Liver (tissue), 9 donors: ENCODE results near the gene ADAMTS2. TPM values are rescaled to one million over a fixed set of nuclear protein-coding genes. Genes with fewer than 3 reads are reported as not detected.

ENCODE experiments used
- DNase-seq: peaks from one replicate; pipeline ENCODE4 v3.0.0-alpha.2; 2017; ENCODE audit warnings: low spot score
- H3K27ac ChIP-seq, 2 donors: one replicate each; pipeline ENCODE4 v1.7.0; 2013; ENCODE audit warnings: inconsistent platforms in 2 of 2, low read length in 2 of 2, control low read depth in 1 of 2, low read depth in 1 of 2, mild to moderate bottlenecking in 1 of 2
- H3K27me3 ChIP-seq, 4 donors: one replicate each; pipeline versions ENCODE4 v1.6.1 to v1.7.0; 2013; ENCODE audit warnings: low read length in 3 of 4, inconsistent platforms in 1 of 4, mild to moderate bottlenecking in 1 of 4, moderate library complexity in 1 of 4; ENCODE audit not compliant: control insufficient read depth in 4 of 4, insufficient read depth in 4 of 4
- H3K36me3 ChIP-seq, 4 donors: one replicate each; pipeline versions ENCODE4 v1.6.1 to v1.7.0; 2013; ENCODE audit warnings: low read length in 3 of 4, mild to moderate bottlenecking in 3 of 4, low read depth in 1 of 4, moderate library complexity in 1 of 4; ENCODE audit not compliant: control insufficient read depth in 4 of 4, insufficient read depth in 3 of 4
- H3K4me1 ChIP-seq, 4 donors: one replicate each; pipeline versions ENCODE4 v1.6.1 to v1.7.0; 2013; ENCODE audit warnings: low read length in 3 of 4, mild to moderate bottlenecking in 3 of 4, moderate library complexity in 1 of 4; ENCODE audit not compliant: control insufficient read depth in 4 of 4, insufficient read depth in 4 of 4
- H3K4me3 ChIP-seq, 3 donors: one replicate each; pipeline versions ENCODE4 v1.6.1 to v1.7.0; 2013; ENCODE audit warnings: low read length in 3 of 3, control low read depth in 1 of 3, low read depth in 1 of 3, mild to moderate bottlenecking in 1 of 3
- H3K9ac ChIP-seq, 2 donors: one replicate each; pipeline ENCODE4 v1.7.0; 2013; ENCODE audit warnings: low read length in 2 of 2, mild to moderate bottlenecking in 2 of 2, moderate library complexity in 2 of 2, control low read depth in 1 of 2, low read depth in 1 of 2
- H3K9me3 ChIP-seq, 4 donors: one replicate each; pipeline versions ENCODE4 v1.6.1 to v1.7.0; 2013; ENCODE audit warnings: low read length in 3 of 4; ENCODE audit not compliant: control insufficient read depth in 4 of 4
- EGR1 ChIP-seq, 2 donors: IDR thresholded peaks; 2 replicates each; pipeline ENCODE4 v1.6.1; 2016 to 2018; ENCODE audit warnings: antibody characterized with exemption in 2 of 2, low read depth in 2 of 2
- FOXA2 ChIP-seq: IDR thresholded peaks from 2 replicates; pipeline ENCODE4 v1.6.1; 2016; ENCODE audit warnings: antibody characterized with exemption
- GABPA ChIP-seq, 2 donors: IDR thresholded peaks in 1 of 2; conservative IDR thresholded peaks in 1 of 2; 2 replicates each; pipeline ENCODE4 v1.6.1; 2016; ENCODE audit warnings: antibody characterized with exemption in 2 of 2, mild to moderate bottlenecking in 1 of 2, moderate library complexity in 1 of 2
- HNF4A ChIP-seq, 2 donors: conservative IDR thresholded peaks; 2 replicates each; pipeline ENCODE4 v1.6.1; 2016; ENCODE audit warnings: antibody characterized with exemption in 2 of 2, mild to moderate bottlenecking in 2 of 2
- HNF4G ChIP-seq: IDR thresholded peaks from 2 replicates; pipeline ENCODE4 v1.6.1; 2016; ENCODE audit warnings: antibody characterized with exemption
- JUND ChIP-seq, 2 donors: IDR thresholded peaks; 2 replicates each; pipeline ENCODE4 v1.6.1; 2016; ENCODE audit warnings: antibody characterized with exemption in 2 of 2
- NR2F2 ChIP-seq: IDR thresholded peaks from 2 replicates; pipeline ENCODE4 v1.6.1; 2016; ENCODE audit warnings: antibody characterized with exemption
- RAD21 ChIP-seq, 2 donors: IDR thresholded peaks; 2 replicates each; pipeline ENCODE4 v1.6.1; 2016; ENCODE audit warnings: antibody characterized with exemption in 2 of 2, mild to moderate bottlenecking in 2 of 2
- RXRA ChIP-seq, 2 donors: IDR thresholded peaks; 2 replicates each; pipeline ENCODE4 v1.6.1; 2017 to 2018; ENCODE audit warnings: antibody characterized with exemption in 2 of 2, mild to moderate bottlenecking in 1 of 2
- SP1 ChIP-seq: IDR thresholded peaks from 2 replicates; pipeline ENCODE4 v1.6.1; 2018; ENCODE audit warnings: antibody characterized with exemption, mild to moderate bottlenecking
- YY1 ChIP-seq: IDR thresholded peaks from 2 replicates; pipeline ENCODE4 v1.6.1; 2016; ENCODE audit warnings: antibody characterized with exemption, mild to moderate bottlenecking
- WGBS: extraction: QIAGEN DNeasy Blood & Tissue Kit; methylation state at CpG from one replicate; pipeline ENCODE4 v1.1.7; 2013; 5-methylcytosine and 5-hydroxymethylcytosine counted together
- polyA plus RNA-seq, 2 donors: library from polyadenylated mRNA; stranded (reverse) in 1 of 2; unstranded in 1 of 2; fragments of 200-250 nt in 1 of 2; fragments of >200 nt in 1 of 2; fragmentation: Nextera tagmentation in 1 of 2; extraction: Ambion mirVana in 1 of 2; gene quantifications; one replicate each; pipeline versions ENCODE4 v1.2.1 to v1.2.3, GENCODE V29; 2013 to 2015
- total RNA-seq, 2 donors: library from RNA; depleted of rRNA; stranded (reverse); fragments of >200 nt; gene quantifications; one replicate each; pipeline ENCODE4 v1.2.3, GENCODE V29; 2014
- TF ChIP-seq, protein P1 (sequence below): IDR thresholded peaks from 2 replicates; pipeline ENCODE4 v1.6.1; 2016; ENCODE audit warnings: antibody characterized with exemption
- TF ChIP-seq, protein P2 (sequence below): IDR thresholded peaks from 2 replicates; pipeline ENCODE4 v1.6.1; 2016; ENCODE audit warnings: antibody characterized with exemption
- TF ChIP-seq, protein P3 (sequence below): fragments of 150-350 bp; IDR thresholded peaks from 2 replicates; pipeline ENCODE4 v1.5.1; 2017; ENCODE audit warnings: improper control_type of control experiment, low read depth, low read length; ENCODE audit not compliant: missing input control
- TF ChIP-seq, protein P4 (sequence below): IDR thresholded peaks from 2 replicates; pipeline ENCODE4 v1.6.1; 2016; ENCODE audit warnings: antibody characterized with exemption
- TF ChIP-seq, protein P5 (sequence below): IDR thresholded peaks from 2 replicates; pipeline ENCODE4 v1.6.1; 2016; ENCODE audit warnings: antibody characterized with exemption, mild to moderate bottlenecking
- donor health status: healthy.
- donor health status: healthy.
- donor health status: healthy.
- donor health status: healthy.
- donor health status: healthy.

ADAMTS2 gene
- total and polyA plus RNA-seq, 4 donors: 2.7 to 24.3 (median 12.0) TPM

DNA sequence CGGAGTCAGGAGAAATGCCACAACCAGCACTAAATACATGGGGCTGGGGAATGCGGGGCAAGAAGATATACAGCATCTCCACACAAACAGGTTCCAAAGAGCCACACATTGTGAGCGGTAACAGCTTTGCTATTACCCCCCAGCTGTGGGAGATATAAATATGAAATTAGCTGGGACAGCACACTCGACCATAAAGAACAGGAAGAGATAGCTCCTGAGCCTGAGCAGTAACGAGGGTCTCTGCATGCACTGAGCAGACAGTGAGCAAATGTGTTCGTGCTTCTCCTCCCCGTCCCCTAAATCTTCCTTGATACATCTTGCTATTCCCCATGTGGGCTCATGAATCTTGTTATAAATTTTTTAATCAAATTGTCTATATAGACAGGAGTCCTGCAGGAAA, 53.1 kb downstream of the ADAMTS2 start:
- H3K9me3 ChIP-seq: no peaks in the 10 kb centered on the region
- no peak overlapping the region for H3K27ac ChIP-seq
- H3K9ac ChIP-seq: no peak overlapping the region
- no peaks in the 10 kb centered on the region for H3K36me3 ChIP-seq
- H3K4me1 ChIP-seq: no peaks in the 10 kb centered on the region
- no peak overlapping the region for H3K4me3 ChIP-seq
- H3K27me3 ChIP-seq: no peaks in the 10 kb centered on the region
- WGBS: 80% methylated on average over 7 of the region's 7 CpGs
- DNase-seq: no peak
- TF ChIP-seq EGR1 (IDR thresholded peaks at IDR 0.05; ENCODE audit: low read depth in 2 of 2): no peak
- TF ChIP-seq, protein P1, sequence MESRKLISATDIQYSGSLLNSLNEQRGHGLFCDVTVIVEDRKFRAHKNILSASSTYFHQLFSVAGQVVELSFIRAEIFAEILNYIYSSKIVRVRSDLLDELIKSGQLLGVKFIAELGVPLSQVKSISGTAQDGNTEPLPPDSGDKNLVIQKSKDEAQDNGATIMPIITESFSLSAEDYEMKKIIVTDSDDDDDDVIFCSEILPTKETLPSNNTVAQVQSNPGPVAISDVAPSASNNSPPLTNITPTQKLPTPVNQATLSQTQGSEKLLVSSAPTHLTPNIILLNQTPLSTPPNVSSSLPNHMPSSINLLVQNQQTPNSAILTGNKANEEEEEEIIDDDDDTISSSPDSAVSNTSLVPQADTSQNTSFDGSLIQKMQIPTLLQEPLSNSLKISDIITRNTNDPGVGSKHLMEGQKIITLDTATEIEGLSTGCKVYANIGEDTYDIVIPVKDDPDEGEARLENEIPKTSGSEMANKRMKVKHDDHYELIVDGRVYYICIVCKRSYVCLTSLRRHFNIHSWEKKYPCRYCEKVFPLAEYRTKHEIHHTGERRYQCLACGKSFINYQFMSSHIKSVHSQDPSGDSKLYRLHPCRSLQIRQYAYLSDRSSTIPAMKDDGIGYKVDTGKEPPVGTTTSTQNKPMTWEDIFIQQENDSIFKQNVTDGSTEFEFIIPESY: no peak
- TF ChIP-seq, protein P2, sequence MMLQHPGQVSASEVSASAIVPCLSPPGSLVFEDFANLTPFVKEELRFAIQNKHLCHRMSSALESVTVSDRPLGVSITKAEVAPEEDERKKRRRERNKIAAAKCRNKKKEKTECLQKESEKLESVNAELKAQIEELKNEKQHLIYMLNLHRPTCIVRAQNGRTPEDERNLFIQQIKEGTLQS: no peak
- no peak for TF ChIP-seq NR2F2
- TF ChIP-seq RXRA (IDR thresholded peaks at IDR 0.05): no peak
- no peak for TF ChIP-seq JUND (IDR thresholded peaks at IDR 0.05)
- no peak for TF ChIP-seq RAD21 (IDR thresholded peaks at IDR 0.05)
- TF ChIP-seq GABPA (IDR thresholded peaks at IDR 0.05 in 1 of 2, conservative IDR thresholded peaks at IDR 0.05 in 1 of 2): no peak
- no peak for TF ChIP-seq FOXA2
- TF ChIP-seq, protein P3, sequence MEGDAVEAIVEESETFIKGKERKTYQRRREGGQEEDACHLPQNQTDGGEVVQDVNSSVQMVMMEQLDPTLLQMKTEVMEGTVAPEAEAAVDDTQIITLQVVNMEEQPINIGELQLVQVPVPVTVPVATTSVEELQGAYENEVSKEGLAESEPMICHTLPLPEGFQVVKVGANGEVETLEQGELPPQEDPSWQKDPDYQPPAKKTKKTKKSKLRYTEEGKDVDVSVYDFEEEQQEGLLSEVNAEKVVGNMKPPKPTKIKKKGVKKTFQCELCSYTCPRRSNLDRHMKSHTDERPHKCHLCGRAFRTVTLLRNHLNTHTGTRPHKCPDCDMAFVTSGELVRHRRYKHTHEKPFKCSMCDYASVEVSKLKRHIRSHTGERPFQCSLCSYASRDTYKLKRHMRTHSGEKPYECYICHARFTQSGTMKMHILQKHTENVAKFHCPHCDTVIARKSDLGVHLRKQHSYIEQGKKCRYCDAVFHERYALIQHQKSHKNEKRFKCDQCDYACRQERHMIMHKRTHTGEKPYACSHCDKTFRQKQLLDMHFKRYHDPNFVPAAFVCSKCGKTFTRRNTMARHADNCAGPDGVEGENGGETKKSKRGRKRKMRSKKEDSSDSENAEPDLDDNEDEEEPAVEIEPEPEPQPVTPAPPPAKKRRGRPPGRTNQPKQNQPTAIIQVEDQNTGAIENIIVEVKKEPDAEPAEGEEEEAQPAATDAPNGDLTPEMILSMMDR: no peak
- TF ChIP-seq HNF4A (conservative IDR thresholded peaks at IDR 0.05): no peak

DNA sequence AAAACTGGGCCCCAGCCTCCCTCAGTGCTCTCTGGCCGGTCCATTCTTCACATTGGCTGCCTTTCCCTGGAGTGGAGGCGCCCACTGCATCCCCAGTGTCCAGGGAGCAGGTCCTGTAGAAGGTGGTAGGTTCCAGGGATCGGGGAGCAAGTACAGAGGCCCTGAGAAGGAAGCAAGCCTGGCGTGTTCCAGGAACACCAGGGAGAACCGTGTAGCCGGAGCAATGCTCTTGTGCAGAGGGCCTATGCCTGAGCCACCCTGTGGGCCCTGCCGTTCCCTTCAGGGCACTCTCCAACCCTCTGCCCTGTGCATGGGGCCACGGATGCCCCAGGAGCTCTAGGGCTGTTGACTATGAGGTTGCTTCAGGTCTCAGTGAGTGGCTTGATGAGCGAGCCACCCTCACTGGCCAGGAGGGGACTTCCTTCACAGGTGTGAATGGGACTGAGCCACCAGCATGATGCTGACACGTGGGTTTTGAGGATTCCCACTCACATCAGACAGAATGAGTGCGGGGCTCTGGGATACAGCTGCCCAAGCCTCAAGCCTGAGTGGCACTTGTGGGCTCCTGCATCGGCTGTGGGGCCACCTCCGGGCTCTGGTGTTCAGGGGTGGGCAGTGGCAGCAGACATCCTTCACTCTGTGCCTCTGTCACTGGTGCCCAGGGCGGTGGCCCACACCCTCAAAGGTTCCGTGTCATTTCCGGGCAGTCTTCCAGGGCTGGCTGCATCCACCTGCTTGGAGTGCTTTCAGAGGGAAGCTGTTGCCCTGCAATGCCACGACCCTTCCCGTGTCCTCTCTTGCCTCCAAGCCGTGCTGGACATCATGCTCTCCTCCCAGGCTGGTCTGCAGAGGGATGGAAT, 54.4 kb downstream of the ADAMTS2 start:
- Histone ChIP-seq H3K36me3 (no peaks in the 10 kb centered on the region), H3K27ac (no peak overlapping the region), H3K27me3 (no peaks in the 10 kb centered on the region), H3K4me3 (no peak overlapping the region), H3K4me1 (no peaks in the 10 kb centered on the region), H3K9ac (no peak overlapping the region), H3K9me3 (no peaks in the 10 kb centered on the region)
- TF ChIP-seq SP1: no peak
- TF ChIP-seq, protein P4, sequence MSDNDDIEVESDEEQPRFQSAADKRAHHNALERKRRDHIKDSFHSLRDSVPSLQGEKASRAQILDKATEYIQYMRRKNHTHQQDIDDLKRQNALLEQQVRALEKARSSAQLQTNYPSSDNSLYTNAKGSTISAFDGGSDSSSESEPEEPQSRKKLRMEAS: no peak
- TF ChIP-seq, protein P3: no peak
- TF ChIP-seq, protein P1: no peak
- no peak for TF ChIP-seq GABPA (IDR thresholded peaks at IDR 0.05 in 1 of 2, conservative IDR thresholded peaks at IDR 0.05 in 1 of 2)
- no peak for TF ChIP-seq FOXA2
- TF ChIP-seq, protein P5, sequence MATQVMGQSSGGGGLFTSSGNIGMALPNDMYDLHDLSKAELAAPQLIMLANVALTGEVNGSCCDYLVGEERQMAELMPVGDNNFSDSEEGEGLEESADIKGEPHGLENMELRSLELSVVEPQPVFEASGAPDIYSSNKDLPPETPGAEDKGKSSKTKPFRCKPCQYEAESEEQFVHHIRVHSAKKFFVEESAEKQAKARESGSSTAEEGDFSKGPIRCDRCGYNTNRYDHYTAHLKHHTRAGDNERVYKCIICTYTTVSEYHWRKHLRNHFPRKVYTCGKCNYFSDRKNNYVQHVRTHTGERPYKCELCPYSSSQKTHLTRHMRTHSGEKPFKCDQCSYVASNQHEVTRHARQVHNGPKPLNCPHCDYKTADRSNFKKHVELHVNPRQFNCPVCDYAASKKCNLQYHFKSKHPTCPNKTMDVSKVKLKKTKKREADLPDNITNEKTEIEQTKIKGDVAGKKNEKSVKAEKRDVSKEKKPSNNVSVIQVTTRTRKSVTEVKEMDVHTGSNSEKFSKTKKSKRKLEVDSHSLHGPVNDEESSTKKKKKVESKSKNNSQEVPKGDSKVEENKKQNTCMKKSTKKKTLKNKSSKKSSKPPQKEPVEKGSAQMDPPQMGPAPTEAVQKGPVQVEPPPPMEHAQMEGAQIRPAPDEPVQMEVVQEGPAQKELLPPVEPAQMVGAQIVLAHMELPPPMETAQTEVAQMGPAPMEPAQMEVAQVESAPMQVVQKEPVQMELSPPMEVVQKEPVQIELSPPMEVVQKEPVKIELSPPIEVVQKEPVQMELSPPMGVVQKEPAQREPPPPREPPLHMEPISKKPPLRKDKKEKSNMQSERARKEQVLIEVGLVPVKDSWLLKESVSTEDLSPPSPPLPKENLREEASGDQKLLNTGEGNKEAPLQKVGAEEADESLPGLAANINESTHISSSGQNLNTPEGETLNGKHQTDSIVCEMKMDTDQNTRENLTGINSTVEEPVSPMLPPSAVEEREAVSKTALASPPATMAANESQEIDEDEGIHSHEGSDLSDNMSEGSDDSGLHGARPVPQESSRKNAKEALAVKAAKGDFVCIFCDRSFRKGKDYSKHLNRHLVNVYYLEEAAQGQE: no peak
- TF ChIP-seq HNF4G: no peak
- TF ChIP-seq RXRA (IDR thresholded peaks at IDR 0.05): no peak
- TF ChIP-seq YY1: no peak
- DNase-seq: no peak
- WGBS: 79% methylated on average over 19 of the region's 19 CpGs
